Mononuclear cell (primary cell): ENCODE data around the gene FAM124A. TPM values are rescaled to one million over a fixed set of nuclear protein-coding genes. Genes with fewer than 3 reads are reported as not detected.

Experiments
- H3K27me3 ChIP-seq: 2 replicates; pipeline ENCODE4 v1.6.0; 2011; ENCODE audit warnings: low read length, control low read depth; ENCODE audit not compliant: insufficient read depth
- H3K4me1 ChIP-seq: 2 replicates; pipeline ENCODE4 v1.5.1; 2011; ENCODE audit warnings: mild to moderate bottlenecking, low read length, control low read depth; ENCODE audit not compliant: insufficient read depth
- H3K4me3 ChIP-seq: 2 replicates; pipeline ENCODE4 v1.5.1; 2011; ENCODE audit warnings: mild to moderate bottlenecking, low read length, moderate library complexity
- H3K9me3 ChIP-seq: 2 replicates; pipeline ENCODE4 v1.5.1; 2011; ENCODE audit warnings: low read depth, mild to moderate bottlenecking, control low read depth, low read length
- total RNA-seq: library from RNA; depleted of rRNA; stranded (reverse); fragments of >200 nt; gene quantifications from one replicate; pipeline ENCODE4 v1.2.3, GENCODE V29; 2012

Gene FAM124A
- total RNA-seq, 1 donor: under 0.01 TPM

DNA sequence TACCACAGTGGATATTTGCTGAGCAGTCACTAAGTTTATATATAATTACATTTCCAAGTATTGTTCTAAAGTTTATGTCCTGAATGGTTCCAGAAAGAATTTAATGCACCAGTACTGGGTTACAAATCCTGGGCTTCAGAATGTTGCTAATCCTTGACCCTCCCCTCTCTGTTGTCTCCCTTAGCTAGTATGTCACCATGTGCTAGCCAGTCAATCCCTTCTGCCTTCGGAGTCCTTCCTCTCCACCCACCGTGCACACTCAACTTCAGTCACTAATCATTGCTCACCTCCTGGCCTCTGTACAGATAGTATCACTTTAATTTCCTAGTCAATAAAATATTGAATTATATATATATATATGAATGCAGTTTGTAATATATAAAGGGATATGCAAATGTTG, 7.5 kb downstream of the FAM124A start:
- H3K4me3 ChIP-seq: no peak overlapping the region

DNA sequence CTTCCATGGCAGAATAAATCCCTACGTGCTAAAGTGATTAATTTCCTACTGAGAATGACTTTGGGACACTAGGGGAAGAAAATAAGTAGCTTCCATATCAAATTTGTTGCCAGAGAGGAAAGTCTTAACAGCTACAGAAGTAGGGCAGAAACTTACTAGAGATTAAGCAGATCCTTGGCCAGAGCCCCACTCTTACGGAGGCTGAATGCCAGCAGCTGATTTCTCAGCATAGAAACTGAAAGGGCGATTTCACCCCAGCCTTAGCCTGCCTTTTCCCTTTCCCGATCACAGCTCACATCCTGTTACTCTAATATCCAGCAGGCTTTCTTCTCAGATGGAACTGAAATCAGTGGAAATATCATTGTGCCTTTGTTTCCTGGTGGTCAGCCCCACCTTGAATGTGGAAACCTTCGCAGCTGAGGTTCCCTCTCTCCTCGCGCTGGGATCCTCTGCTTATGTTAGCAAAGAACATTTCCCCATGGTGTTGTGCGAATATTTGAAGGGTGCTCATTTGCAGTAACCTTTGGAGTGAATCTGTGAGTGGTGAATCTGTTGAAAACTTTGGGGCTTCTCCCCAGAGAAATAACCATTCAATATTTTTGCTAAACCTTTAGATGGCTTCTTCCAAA, 8.4 kb downstream of the FAM124A start:
- Histone ChIP-seq H3K9me3 (no peaks in the 10 kb centered on the region), H3K27me3 (peaks cover 12% of the 10 kb centered on the region), H3K4me3 (no peak overlapping the region), H3K4me1 (peaks cover 5% of the 10 kb centered on the region)

More for the DNA sequence above, 7.5 kb downstream of the FAM124A start:
- Histone ChIP-seq H3K4me1 (peaks cover 13% of the 10 kb centered on the region), H3K27me3 (peaks cover 12% of the 10 kb centered on the region), H3K9me3 (no peaks in the 10 kb centered on the region)

DNA sequence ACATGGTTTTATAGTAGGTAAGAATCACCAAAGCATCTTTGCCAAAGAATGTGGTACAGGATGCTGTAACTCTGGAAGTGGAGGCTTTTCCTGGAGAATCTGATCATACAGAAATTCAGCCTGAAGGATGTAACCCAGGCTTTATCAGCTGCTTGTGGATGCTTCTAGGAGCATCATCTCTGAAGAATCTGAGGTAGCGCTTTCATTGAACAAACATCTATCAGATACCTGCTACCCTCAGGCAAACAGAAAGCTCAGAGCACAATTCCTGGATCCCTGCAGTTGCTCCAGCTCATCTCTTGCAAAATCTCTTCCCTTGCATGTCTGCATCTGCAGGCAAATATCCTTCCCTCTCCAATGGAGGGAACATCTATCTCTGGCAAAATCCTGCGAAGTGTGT, 9.3 kb downstream of the FAM124A start:
- peaks cover 12% of the 10 kb centered on the region for H3K27me3 ChIP-seq
- no peaks in the 10 kb centered on the region for H3K4me1 ChIP-seq
- H3K9me3 ChIP-seq: no peaks in the 10 kb centered on the region
- no peak overlapping the region for H3K4me3 ChIP-seq

DNA sequence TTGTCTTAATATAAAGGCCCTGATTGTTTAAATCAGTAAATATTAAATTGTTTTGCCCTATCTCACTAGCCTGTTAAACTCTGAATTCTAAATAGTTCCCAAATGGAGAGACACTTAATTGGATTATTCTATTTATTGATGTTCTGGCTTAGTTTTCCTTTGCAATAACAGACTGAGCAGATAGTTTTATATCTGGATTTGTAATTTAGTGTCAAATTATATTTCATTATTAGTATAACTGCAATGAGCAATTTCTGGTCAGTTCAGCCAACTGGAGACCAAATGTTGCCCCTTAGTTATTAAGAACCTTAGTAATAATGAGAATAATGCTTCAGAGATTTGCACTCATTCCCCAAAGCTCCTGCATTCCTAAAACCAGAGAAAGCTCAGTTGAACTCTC, 10.1 kb downstream of the FAM124A start:
- H3K9me3 ChIP-seq: no peaks in the 10 kb centered on the region
- H3K4me3 ChIP-seq: no peak overlapping the region
- H3K27me3 ChIP-seq: peaks cover 12% of the 10 kb centered on the region
- H3K4me1 ChIP-seq: no peaks in the 10 kb centered on the region

DNA sequence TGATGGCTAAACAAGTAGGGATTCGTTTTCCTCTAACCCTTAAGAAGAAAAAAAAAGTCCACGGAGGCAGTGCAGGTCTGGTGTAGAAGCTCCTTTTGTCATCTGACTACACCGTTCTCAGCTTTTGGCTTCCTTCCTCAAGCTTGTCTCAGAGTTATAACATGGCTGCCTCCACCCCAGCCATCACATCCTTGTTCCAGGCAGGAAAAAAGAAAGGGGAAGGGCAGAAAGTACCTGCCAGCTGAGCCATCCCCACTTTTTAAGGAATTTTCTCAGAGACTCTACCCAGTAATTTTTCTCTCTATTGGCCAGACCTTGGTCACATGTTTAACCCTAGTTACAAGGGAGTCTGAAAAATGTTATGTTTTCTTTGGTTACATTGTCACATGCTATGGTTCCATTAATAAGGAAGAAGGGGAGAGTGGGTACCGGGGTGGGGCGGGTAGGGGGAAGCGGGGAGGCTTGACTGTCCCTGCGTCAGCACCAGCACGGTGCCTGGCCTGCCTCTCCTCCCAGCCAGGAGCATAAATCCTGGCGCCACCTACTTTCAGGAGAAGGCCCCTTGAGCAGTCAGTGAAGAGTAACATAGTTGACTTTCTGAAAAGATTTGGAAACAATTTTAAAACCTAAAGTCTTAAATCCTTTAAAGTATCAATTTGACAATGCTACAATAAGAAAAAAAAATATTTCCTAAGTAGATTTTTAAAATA, 11.1 kb downstream of the FAM124A start:
- H3K9me3 ChIP-seq: no peaks in the 10 kb centered on the region
- H3K4me3 ChIP-seq: no peak overlapping the region
- peaks cover 10% of the 10 kb centered on the region for H3K27me3 ChIP-seq
- no peaks in the 10 kb centered on the region for H3K4me1 ChIP-seq

DNA sequence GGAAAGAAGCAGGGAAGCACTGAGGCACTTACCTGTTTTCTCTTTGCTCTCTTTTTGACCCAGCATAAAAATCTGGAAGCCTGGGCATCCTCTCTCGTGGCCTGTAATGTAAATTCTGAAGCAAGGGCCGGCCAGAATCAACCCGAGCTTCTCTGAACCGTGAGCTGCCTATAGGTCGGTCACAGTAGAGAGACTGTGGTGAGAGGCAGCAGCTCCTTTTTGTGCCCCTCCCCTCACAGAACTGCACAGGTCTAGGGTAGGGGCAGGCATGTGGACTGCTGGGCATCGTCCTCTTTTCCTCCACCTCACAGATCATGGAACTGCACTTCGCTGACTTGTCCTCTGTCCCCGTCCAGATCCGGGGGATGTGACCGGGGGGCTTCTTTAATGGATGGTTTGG, 12.5 kb downstream of the FAM124A start:
- H3K9me3 ChIP-seq: no peaks in the 10 kb centered on the region
- H3K27me3 ChIP-seq: peaks cover 8% of the 10 kb centered on the region
- H3K4me3 ChIP-seq: no peak overlapping the region
- H3K4me1 ChIP-seq: no peaks in the 10 kb centered on the region

DNA sequence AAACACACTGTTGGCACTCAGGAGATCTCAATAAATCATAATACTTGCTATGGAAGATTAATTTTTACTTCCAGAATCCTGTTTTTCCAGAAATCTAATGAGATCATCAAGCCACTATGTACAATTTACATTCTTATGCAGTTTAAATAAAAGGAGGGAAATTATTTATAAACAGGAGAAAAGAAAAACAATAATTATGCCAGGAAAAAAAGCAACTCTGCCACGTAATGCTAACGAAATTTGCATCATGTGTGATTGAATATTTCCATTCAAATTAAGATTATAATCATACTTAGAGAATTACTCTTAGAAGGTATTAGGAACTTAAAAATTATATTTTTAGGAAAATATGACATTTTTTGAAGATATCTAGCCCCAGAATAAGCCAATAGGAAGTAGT, 13.0 kb downstream of the FAM124A start:
- peaks cover 8% of the 10 kb centered on the region for H3K27me3 ChIP-seq
- peaks cover under 1% of the 10 kb centered on the region for H3K4me1 ChIP-seq
- H3K4me3 ChIP-seq: no peak overlapping the region
- H3K9me3 ChIP-seq: no peaks in the 10 kb centered on the region

DNA sequence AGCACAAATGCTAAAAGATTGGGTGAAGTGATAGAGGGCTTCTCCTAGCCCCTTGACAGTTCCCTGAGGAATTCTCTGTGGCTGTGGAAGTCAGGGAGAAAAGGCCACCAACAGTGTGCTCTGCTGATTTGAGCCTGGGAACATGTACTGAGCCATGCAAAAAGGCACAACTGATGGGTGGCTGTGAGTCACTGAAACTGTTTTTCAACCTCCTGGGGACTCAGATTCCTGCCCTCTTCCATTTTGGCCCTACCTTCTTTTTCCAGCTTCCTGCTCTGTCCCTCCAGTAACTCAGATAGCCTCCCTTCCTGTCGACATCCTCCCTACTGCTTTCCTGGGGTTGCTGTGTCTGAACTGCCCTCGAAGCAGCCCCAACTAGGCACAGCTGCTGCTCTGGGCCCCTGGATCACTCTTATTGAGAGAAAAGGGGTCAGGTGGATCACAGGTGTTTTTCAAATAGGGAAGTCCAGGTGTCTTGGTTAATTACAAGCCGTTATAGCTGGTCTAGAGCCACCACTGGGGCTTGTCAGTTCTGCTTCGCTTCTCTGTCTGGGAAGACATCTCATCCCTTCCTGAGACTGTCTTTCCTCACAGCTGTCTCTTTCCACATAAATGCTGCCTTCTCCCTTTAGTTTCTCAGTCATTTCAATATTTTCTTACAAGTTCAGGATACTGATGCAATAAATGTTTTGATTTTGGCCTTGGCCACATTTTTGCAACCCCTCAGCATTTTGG, 13.7 kb downstream of the FAM124A start:
- Histone ChIP-seq H3K27me3 (peaks cover 8% of the 10 kb centered on the region), H3K4me1 (peaks cover 8% of the 10 kb centered on the region), H3K9me3 (no peaks in the 10 kb centered on the region), H3K4me3 (no peak overlapping the region)

DNA sequence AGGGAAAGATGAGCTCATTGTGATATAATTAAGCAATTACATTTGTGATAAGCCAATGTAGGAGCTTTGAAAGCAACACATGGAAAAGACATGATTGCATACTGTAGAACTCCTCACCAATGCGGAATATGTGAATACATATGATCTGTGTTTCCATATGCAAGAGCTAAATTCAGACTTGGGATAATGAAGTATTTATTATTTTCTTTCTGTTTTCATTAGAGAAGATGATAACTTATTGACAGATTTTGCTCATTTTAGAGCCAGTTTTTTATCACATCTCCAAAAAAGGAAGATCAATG, 14.2 kb downstream of the FAM124A start:
- Histone ChIP-seq H3K4me1 (peaks cover 13% of the 10 kb centered on the region), H3K4me3 (no peak overlapping the region), H3K9me3 (no peaks in the 10 kb centered on the region), H3K27me3 (peaks cover 4% of the 10 kb centered on the region)

DNA sequence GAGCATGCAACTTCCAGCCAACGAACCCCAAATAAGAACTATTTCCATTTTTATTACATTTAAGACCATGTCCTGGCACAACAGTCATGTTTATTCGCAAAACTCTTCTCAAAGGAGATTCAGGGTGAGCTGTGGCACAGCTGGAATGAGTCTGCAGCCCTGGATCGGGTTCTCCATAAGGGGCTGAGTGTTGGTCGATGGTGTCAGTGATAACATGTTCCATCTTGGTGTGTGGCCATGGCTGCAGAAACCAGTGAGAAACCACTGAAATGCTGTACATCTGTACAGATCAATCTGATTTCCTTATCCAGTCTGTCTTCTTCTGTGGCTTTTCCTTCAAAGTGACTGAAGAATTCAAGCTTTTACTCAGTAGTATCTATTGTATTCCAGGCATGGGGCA, 15.2 kb downstream of the FAM124A start:
- Histone ChIP-seq H3K9me3 (no peaks in the 10 kb centered on the region), H3K4me3 (no peak overlapping the region), H3K27me3 (no peaks in the 10 kb centered on the region), H3K4me1 (peaks cover 23% of the 10 kb centered on the region)

DNA sequence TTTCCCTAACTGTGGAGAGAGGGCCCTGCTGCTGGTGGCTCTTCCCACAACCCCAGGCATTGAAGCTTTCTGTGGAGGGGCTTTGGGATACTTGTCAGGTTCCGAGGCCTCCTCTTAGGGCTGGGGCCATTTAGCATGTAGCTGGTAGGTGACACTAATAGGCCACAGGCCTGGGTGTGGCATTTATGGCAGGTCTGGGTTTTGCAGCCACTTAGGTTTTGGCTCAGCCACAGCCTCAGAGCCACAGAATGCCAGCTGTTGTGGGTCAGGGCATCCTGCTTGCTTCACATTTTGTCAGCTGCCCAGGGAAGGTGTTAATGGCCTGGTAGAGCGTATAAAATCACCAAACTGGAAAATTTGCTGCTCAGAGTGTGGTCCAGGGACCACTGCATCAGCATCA, 15.7 kb downstream of the FAM124A start:
- no peak overlapping the region for H3K4me3 ChIP-seq
- H3K9me3 ChIP-seq: no peaks in the 10 kb centered on the region
- H3K4me1 ChIP-seq: peaks cover 24% of the 10 kb centered on the region
- H3K27me3 ChIP-seq: no peaks in the 10 kb centered on the region

DNA sequence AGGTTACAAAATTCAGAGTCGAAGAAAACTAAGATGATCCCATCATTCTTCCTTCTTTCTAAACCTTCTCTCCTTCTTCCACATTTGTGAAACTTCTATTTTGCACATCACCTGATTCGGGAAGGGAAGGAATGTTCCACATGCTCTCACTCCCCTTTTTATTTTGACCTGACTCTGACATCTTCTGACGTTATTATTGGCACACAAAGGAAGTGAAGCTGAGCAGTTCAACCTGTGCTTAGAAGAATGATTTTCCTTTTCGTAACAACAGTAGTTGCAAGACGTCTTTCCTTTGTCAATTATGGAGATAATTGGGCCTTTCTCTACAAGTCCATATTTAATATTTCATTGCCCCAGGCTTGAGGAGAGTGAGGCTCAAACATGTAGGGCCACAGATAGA, 18.0 kb downstream of the FAM124A start:
- H3K4me1 ChIP-seq: peaks cover 24% of the 10 kb centered on the region

DNA sequence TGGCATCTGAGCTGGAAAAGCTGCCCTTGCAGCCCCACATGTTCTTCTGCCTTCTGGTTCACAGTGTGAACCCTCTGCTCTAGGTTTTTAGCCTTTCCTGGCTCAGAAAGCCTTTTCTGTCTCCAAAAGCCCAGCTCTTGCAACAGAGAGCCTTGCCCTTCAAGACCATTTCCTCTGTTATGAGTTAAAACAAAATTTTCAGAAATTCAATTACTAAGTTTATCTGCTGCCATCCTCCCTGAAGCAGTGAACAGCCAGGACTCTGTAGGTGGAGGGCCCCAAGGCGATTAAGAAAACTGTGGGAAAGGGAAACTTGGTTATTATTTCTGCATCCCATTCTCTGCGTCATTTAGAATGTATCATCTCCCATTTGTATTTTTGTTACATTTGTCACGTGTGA, 18.8 kb downstream of the FAM124A start:
- Histone ChIP-seq H3K4me3 (no peak overlapping the region), H3K9me3 (no peaks in the 10 kb centered on the region), H3K27me3 (no peaks in the 10 kb centered on the region), H3K4me1 (peaks cover 24% of the 10 kb centered on the region)

More for the DNA sequence above, 18.0 kb downstream of the FAM124A start:
- Histone ChIP-seq H3K4me3 (no peak overlapping the region), H3K27me3 (no peaks in the 10 kb centered on the region), H3K9me3 (no peaks in the 10 kb centered on the region)

DNA sequence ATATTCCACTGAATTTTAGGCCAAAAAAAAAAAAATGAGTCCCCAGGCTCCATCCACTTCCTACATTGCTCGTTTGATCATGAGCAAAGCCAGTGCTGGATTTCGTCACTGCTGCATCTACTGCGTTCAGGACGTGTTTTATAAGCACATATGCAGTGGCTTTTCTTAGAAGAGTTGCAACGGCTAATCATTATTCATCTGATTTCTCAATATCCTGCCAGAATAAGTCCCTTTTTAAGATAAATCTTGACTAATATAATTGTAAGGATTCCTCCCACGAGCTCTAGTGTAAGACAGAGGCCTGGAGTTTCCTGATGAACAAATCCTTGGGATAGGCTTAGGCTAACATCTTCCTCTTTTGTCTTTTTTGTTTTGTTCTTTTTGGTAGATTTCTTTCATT, 19.5 kb downstream of the FAM124A start:
- Histone ChIP-seq H3K27me3 (no peaks in the 10 kb centered on the region), H3K4me1 (peaks cover 24% of the 10 kb centered on the region), H3K4me3 (no peak overlapping the region), H3K9me3 (no peaks in the 10 kb centered on the region)

DNA sequence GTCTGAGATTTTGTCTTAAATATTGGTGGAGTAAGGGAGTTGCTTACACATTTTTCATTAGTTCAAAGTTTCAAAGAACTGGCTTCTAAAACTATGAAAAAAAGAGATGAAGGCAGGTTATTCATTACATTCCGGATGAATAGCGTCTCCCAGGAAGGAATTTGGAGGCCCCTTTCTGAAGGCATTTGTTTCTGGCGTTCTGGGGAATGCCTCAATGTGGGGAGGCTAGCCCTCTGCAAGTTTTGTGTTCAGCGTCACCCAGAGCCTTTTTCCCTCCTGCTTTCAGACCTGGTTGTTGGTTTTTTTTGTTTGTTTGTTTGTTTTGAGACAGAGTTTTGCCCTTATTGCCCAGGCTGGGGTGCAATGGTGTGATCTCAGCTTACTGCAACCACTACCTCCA, 21.0 kb downstream of the FAM124A start:
- Histone ChIP-seq H3K9me3 (no peaks in the 10 kb centered on the region), H3K4me1 (peaks cover 24% of the 10 kb centered on the region)

More for the DNA sequence above, 21.0 kb downstream of the FAM124A start:
- Histone ChIP-seq H3K27me3 (no peaks in the 10 kb centered on the region), H3K4me3 (no peak overlapping the region)
